HK-2 (cell line): ENCODE measurements around the gene STK38.

Experiments used
- DNase-seq: peaks from one replicate; pipeline ENCODE4 v3.0.0-alpha.2; 2018; ENCODE audit not compliant: unreplicated experiment

STK38 gene

GRCh38 chr6:36523451-36523850 lies 23.8 kb downstream of the STK38 start:
- no peak for DNase-seq

DNA sequence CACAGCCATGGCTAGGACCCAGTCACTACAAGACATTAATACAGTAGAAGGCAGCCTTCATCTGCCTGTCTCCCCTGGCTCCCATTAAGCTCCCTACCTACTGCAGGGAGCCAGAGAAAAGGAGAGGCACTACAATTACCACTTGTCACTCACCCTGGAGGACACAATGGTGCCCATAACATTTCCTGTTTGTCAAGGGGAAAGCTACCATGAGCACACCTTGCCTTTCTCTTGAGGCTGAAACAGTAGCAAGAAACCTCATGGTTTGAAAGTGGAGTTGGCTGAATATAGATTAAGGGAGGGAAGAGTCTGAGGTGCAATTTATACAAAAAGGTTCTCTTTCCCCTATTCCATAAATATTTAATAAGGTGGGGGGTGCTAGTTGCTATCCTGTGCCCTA lies 27.9 kb downstream of the STK38 start:
- DNase-seq: no peak

DNA sequence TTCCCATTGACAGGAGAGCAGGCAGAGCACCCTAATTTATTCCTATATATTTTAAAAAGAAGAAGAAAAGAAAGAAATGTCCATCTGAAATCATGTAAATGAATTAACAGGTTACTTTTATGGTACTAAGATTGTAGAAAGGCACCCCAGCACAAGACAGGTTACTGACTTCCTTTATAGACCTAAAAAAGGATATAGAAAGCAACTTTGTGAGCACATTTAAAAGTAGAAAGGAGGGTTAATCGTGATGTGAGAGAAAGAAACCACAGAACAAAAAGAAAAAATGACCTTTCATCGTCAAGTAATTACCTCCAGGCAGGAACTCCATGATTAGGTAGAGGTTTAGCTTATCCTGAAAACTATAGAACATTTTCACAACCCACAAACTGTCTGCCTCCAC lies 29.9 kb downstream of the STK38 start:
- DNase-seq: no peak

- no peak for DNase-seq
Measured at GRCh38 chr6:36516988-36517387, 30.3 kb downstream of the STK38 start.

GRCh38 chr6:36516559-36516958 lies 30.7 kb downstream of the STK38 start:
- no peak for DNase-seq

GRCh38 chr6:36515844-36516243 lies 31.4 kb downstream of the STK38 start:
- no peak for DNase-seq

DNA sequence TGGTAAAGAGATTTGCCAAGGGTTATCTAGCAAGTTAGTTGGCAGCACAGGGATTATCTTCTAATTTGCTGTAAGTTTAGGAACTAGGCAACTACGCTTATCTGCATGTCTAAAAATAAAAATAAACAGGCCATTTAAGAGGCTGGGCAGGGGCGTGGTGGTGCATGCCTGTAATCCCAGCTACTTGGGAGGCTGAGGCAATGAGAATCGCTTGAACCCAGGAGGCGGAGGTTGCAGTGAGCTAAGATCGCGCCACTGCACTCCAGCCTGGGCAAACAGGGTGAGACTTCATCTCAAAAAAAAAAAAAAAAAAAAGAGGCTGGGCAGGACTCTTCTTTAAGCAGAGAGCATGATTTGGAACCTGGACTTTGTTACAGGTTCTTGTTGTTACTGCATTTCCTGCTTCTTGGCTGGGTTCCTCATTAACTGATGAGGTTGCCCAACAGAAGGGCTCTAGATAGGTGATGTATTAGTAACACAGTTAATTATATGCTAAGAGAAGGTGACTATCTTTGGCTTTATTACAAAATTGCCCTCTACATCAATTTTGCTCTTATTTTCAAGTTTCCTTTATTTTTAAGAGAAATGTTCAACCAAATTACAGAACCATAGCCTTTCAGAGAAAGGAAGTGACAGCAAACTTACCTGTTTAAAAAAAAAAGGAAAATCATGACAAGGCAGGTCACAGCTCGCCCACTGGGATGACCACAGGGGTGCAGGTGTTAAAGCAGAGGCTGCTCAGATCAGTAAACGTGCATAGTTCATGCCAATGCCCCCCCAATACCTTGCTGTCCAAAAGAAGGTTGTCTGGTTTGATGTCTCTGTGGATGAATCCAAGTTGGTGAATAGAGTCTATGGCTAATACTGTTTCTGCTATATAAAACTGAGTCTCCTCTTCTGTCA lies 32.5 kb downstream of the STK38 start:
- DNase-seq: no peak

GRCh38 chr6:36510365-36510764 lies 36.9 kb downstream of the STK38 start:
- no peak for DNase-seq

DNA sequence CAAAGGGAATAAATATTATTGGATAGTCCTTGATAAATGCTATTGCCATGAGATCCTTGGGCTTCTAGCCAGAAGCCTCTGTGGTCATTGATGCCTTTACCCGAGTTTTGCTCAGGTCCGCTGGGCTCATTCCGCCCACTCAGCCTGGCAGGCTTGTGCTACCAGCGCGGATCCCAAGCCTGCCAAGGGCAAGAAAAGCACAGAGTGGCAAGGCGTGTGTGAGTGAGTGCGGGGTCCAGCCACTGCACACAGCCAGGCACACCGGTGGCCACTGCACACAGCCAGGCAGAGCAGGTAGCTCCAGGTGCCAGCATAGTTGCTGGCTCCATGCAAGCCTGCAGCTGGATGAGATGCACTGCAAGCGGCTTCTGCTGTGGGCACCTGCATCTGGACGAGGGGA lies 38.7 kb downstream of the STK38 start:
- no peak for DNase-seq

- DNase-seq: no peak
Measured at GRCh38 chr6:36506611-36507010, 40.7 kb downstream of the STK38 start.

- no peak for DNase-seq
Measured at GRCh38 chr6:36505744-36506534, 41.3 kb downstream of the STK38 start.

DNA sequence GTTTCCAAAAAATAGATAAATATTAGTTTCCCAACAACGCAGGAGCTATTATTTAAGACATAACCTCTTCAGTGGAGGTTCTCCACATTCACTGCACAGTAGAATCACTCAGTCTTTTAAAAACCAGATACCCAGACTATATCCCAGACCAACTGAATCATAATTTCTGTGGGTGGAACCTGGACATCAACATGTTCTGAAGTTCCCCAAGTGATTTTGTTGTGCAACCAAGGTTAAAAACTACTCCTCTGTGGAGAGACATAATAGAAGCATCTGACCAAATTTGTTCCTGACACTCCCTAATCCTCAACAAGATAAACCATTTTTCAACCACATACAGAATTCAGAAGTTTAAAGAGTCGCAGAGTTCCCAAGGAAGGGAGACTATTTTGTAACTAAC lies 42.3 kb downstream of the STK38 start:
- no peak for DNase-seq

DNA sequence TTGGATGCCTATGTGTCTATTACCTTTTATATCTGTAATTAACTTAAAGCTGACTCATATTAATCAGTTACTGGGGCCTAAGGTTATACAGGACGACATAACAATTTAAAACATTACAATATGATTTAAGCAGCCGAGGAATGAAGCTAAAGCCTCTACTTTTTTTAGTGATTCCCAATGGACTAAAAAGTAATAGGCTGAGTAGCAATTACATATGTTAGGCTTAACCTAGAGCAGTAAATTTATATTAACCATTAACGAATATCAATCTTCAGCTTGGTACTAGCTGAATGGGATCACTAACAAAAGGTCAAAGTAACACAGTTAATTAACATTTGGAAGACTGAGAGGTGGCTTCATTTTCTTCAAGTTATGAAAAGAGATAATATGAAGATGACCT lies 43.1 kb downstream of the STK38 start:
- DNase-seq: no peak

- no peak for DNase-seq
Measured at GRCh38 chr6:36501686-36502085, 45.6 kb downstream of the STK38 start.

GRCh38 chr6:36499918-36500317 lies 47.4 kb downstream of the STK38 start:
- DNase-seq: no peak

DNA sequence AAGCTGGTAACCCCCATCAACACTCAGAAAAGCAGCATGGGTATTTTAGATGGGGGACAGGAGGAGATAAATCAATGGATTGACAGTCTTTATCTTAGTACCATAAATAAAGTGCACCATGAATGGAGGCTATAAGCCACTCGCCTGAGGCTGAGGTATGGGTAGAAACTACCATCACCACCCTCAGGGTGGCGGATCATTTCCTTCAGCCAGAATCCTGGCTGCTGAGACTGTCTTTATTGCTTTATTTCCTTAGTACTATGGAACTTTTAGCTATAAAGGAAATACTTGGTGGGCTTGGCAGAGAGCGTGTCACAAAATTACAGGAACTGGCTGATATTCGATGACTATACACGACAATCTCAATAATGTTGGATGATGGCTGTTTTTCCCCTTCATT lies 52.2 kb downstream of the STK38 start:
- DNase-seq: no peak

DNA sequence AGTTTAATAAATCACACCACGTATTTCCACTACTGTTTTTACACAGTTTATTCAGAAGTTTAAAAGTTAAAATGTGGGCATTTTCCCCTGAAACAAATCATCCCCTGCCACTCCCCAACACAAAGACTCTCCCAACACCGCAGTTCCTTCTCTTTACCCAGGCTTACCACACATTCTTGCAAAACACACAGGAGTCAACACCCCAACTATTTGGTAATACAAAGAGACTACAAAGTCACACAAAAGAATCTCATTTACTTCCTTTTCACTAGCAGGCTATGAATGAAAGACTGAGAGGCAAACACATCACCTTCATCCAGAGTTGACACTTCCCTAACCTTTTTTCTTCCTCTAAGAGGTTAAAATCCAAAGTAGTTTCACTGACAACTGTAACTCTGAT lies 53.4 kb downstream of the STK38 start:
- DNase-seq: no peak

GRCh38 chr6:36493319-36493718 lies 54.0 kb downstream of the STK38 start:
- DNase-seq: no peak

- no peak for DNase-seq
Measured at GRCh38 chr6:36492621-36493020, 54.7 kb downstream of the STK38 start.

DNA sequence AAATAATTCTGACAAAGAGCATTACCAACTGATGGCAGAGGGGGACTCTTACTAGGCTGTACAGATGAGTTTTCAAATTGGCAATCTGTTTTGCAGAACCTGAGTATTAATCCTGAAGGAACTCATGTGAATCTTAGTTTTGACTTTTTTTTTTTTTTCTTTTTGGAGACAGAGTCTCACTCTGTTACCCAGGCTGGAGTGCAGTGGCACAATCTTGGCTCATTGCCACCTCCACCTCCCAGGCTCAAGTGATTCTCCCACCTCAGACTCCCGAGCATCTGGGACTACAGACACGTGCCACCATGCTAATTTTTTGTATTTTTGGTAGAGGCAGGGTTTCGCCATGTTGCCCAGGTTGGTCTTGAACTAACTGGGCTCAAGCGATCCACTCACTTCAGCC lies 55.2 kb downstream of the STK38 start:
- DNase-seq: no peak

DNA sequence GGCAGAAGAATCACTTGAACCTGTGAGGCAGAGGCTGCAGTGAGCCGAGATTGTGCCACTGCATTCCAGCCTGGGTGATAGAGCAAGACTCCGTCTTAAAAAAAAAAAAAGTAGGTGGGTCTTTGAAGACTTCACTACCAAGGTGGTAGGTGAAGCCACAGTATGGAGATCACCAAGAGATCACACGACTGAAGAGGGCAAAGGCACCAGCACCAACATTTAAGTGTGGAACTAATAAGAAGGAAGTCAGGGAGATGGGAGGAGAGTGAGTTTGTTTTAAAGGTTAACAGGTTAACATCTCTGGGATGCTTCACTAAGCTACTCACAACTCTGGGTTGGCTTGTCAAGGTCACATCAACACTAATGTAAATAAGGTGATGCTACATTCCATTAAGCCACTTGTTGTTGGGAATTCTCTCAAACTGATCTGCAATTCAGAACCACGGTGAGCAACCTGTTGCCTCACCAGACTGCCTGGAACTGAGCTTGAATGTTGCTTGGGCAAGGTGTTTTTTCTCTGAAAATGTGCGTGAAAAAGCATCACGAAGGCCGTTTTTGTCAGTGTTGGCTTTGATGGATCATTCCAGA lies 55.8 kb downstream of the STK38 start:
- DNase-seq: no peak

DNA sequence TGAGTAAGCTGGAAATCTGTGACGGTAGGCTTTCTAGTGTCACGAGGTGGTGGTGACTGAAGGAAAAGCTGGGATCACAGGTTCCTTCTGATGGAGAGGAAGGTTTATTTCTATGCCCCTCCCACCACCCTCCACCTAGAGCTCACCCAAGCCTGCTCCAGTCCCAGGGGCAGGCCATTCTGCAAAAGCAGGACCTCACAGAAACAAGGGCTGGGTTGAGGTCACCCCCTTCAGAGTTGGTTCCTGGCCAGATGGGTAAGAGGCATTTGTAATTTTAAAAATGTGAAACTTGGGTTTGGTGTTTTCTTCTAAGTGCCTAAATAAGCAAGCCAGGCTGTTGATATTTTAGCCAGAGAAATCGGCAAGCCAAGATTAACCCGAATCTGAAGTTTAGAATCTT lies 57.9 kb downstream of the STK38 start:
- DNase-seq: no peak

- no peak for DNase-seq
Measured at GRCh38 chr6:36488221-36488620, 59.1 kb downstream of the STK38 start.
